Stimulated activated CD8-positive, alpha-beta memory T cell treated with anti-CD3 and anti-CD28 coated beads, Interleukin-7, amount 100 ng/mL, for 48 hours (primary cell): Measurements from ENCODE around the gene CCDC85A.

ENCODE experiments used
- DNase-seq, 2 donors: peaks; one replicate each; pipeline ENCODE4 v3.0.0-alpha.2; 2020; ENCODE audit warnings: low read depth in 1 of 2; ENCODE audit errors: extremely low read depth in 1 of 2

The CCDC85A gene

DNA sequence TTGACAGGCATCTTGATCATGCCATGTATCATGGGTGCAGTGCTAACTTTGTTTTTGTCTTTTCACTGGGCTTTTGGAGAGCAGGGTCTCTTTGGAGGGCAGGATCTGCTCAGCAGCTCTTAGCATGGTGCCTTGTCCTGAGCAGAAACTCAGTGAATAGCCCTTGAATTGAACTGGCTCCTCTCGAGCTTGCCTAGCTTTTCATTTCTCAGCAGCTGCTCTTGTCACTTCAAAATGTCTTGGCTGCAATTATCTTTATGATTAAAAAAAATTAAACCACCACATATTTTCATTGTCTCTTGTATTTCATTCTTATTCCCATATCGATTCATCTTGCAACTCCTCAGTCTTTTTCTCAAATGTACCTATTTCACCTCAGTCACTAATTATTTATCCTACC, 50.5 kb downstream of the CCDC85A start:
- no peak for DNase-seq

GRCh38 chr2:56239030-56239429, 55.2 kb downstream of the CCDC85A start:
- no peak for DNase-seq

GRCh38 chr2:56239437-56239836, 55.6 kb downstream of the CCDC85A start:
- no peak for DNase-seq

GRCh38 chr2:56240210-56240609, 56.4 kb downstream of the CCDC85A start:
- no peak for DNase-seq

GRCh38 chr2:56244506-56244905, 60.7 kb downstream of the CCDC85A start:
- no peak for DNase-seq

- DNase-seq, result no peak
Measured at GRCh38 chr2:56244911-56245530, 61.2 kb downstream of the CCDC85A start.

GRCh38 chr2:56248965-56249742, 65.4 kb downstream of the CCDC85A start:
- DNase-seq, result no peak

DNA sequence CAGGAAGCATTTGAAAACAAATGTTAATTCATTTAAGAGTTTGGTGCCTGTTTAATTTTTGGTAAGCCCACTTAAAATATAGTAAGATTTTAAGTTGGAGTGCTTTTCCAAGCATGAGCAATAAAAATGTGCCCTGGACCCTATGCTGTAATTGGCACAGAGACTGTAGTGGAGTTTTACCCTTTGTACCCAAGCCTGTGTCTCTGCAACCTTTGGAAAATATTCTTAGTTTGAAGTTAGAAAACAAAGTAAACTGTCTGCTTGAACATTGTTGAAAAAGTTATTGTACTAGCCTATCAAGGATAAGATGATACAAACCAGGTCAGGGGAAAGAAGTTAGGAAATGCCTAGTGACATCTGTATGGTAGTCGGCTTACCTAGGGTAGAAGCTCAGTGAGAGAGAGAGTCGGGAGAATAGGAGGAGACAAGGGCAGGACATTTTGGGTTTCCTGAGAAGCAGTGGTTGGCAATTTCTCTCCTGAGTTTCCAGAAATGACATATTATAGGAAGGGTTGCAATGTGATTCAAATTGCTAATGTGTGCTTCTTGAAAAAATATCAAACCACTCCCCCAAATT, 66.5 kb downstream of the CCDC85A start:
- DNase-seq, result no peak

DNA sequence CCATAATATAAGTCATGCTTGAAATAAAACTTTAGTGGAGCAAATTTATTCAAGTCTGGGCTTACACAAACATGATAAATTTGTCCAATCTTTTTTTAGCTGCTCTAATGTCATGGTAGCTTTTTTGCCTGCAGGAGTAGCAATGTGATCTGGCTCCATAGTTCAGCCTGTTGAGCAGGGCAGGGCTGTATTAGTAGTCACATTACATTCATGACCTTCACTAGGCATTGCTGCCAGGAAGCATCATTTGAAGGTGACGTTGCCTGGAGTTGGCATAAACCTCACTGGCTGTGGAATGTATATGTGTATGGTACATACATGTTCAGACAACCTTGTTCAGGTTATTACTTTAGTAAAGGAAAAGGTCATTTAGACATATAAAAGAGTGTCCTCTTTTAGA, 76.6 kb downstream of the CCDC85A start:
- no peak for DNase-seq

DNA sequence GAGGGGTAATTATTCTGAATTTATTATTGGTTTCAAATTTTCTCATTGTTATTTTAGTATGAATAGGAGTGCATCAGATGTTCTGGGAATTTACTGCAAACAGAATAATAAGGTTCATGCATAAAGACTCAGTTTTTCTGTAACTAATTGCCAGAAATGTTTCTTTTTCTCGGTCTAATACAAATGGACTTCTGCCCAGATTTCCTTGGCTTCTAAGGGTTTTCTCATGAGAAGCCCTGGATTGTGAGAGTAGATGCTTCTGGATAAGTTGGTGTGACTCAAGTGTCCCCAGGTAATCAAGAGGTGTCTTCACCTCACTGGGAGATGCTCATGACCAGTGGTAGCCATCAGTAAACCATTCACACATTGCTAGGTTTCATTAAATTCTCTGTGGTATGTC, 78.5 kb downstream of the CCDC85A start:
- no peak for DNase-seq

- no peak for DNase-seq
Measured at GRCh38 chr2:56263876-56264275, 80.1 kb downstream of the CCDC85A start.

DNA sequence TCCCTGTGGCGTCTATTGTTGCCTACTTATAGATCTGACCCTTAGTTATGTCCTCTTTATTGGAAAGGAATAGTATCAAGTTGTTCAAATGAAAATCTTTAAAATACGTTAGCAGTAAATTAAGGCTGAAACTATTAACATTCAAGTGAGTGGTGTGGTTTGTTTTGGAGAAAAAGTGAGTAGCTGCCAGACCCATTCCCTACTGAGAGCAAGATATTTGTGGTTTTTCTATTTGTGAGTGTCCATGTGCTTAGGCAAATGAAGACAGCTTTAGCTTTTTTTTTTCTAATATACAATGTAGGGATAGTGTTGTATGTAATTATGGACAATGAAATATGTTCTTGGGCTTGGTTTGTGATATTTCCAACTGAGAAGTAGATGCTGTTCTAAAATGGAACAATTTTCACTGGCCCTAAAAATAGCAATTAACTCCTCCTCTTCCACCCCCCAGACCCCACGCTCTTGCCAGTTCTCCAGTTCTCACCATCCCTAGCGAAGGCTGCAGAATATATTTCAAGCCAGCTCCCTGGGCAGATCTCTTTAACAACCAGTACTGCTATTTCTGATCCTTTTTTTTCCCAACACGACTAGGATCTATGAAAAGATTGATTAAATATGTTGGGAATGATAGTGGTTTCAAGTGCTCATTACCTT, 83.1 kb downstream of the CCDC85A start:
- no peak for DNase-seq

DNA sequence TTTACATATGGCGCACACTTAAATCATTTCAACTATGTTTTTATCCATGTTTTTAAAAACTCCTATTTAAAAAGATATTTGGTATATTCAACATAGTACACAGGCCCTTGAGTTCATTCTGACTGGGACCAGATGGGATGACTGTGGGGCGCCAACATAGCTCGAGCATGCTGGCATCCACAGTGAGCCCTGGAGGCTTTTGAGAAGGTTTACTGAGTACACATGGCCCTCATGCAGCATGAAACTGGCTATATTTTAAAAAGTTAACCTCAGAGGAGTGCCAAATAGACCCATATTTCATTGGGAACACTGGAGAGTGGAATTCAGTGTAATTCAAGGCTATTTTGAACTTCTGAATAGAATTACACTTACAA, 83.6 kb downstream of the CCDC85A start:
- DNase-seq, result no peak

- DNase-seq, result no peak
Measured at GRCh38 chr2:56268856-56269255, 85.1 kb downstream of the CCDC85A start.

GRCh38 chr2:56271275-56271674, 87.5 kb downstream of the CCDC85A start:
- no peak for DNase-seq

DNA sequence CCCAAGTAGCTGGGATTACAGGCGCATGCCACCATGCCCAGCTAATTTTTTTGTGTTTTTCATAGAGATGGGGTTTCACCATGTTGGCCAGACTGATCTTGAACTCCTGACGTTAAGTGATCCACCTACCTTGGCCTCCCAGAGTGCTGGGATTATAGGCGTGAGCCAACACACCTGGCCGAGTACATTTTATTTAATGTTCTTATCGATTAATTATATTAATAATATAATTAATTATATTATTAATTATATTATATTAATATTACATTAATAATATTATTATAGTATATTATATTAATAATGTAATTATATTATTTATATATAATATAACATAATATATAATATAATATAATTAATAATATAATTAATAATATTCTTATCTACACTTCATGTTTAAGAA, 101.4 kb downstream of the CCDC85A start:
- no peak for DNase-seq

DNA sequence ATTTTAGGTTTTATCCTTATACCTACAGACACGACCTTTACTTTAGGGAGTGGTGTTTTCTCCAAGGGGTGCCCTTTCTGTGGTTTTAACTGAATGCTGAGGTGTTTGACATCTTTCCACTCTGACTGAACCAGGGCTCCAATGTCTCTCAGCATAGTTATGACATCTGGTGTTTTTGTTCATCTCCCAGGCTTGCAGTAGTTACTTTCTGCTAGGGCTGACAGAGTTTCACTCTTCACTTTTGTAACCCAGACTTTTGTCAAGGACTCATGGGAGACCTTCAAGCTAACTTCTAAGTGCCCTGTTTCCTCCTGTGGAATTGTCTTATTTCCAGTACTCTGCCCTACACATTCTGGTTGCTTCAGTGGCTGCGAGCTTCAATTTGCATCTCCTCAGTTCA, 103.1 kb downstream of the CCDC85A start:
- no peak for DNase-seq

- no peak for DNase-seq
Measured at GRCh38 chr2:56287508-56287907, 103.7 kb downstream of the CCDC85A start.

GRCh38 chr2:56287974-56288373, 104.2 kb downstream of the CCDC85A start:
- DNase-seq, result no peak

DNA sequence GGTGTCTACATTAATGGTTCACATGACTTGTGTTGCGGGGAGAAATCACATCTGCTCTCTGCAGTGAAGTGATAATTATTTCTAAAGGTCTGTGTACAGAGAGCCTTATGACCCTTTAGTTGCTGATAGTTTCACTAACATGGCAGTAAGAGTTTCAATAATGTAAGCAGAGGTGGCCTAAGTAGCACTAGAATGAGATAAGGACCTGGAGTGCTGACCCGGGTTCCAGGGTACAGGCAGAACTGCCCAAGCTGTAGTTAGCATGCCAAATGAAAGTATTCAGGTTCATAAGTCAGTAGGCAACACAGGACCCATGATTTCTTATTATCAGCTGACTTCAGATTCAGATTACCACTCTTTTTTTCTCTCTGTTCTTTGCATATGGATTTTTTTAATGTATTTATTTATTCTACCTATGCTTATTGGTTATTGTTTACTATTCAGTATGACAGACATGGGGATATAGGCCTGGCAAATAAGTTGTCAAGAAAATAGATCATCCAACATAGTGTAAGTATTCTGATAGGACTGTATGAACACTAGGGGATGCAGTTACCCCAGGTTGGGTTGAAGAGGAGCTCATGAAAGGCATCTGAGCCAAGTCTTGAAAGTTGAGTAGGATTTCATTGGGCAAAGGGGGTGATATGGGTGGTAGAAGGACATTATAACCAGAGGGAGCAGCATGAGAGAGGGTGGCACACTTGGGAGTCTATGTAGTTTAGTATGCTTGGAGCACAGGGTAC, 105.2 kb downstream of the CCDC85A start:
- DNase-seq, result no peak

DNA sequence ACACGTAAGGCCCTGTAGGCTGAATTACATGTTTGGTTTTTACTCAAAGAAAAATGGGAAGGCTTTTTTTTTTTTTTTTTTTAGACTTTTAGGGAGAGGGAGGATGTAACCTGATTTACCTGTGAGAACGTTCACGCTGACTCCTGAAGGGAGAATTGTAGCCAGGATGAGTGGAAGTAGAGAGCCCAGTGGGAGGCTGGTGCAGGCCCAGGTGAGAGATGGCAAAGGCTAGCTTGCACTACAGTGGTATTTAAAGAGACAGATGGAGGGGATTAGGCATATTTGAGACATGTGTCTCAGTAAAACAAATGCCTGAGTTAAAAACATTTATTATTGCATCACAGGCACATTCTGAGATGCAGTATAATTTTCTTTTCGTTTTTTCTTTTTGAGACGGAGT, 107.9 kb downstream of the CCDC85A start:
- no peak for DNase-seq
